ENCODE data around the gene PSMG3. TPM values are rescaled to one million over a fixed set of nuclear protein-coding genes. Genes with fewer than 3 reads are reported as not detected.

The PSMG3 gene
- total RNA-seq, 5 donors from 2014 or later (not counting 1 experiment from before 2014, with no cell fraction given) = 17.6 to 28.5 (median 20.6) TPM

DNA sequence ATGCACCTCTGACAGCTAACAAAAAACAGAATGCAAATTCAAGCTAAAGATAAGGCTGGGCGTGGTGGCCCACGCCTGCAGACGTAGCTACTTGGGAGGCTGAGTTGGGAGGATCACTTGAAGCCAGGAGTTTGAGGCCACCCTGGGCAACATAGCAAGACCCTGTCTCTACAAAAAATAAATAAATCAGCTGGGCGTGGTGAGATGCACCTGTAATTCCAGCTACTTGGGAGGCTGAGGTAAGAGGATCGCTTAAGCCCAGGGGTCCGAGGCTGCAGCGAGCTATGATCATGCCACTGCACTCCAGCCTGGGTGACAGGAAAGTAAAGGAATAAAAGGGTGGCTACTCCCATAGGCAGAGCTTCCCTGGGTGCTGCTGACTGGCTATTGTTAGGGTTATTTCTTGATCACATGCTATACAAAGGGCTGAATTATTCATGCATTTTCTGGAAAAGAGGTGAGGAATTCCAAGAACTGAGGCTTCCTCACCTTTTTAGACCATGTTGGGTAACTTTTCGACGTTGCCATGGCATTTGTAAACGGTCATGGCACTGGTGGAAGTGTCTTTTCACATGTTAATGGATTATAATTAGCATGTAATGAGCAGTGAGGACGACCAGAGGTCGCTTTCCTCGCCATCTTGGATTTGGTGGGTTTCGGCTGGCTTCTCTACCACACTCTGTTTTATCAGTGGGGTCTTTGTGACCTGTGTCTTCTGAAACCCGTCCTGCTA lies 6.9 kb upstream of the PSMG3 start:
- ATAC-seq (replicated peaks in 1 of 4) = no peak
- H3K9me3 Mint-ChIP-seq = no peaks in the 10 kb centered on the region
- H3K36me3 Mint-ChIP-seq = peaks cover 4% of the 10 kb centered on the region
- peaks cover 12 to 25% (median 17%) of the 10 kb centered on the region in 3 donors for H3K4me1 Mint-ChIP-seq
- no peak overlapping the region for H3K27ac Mint-ChIP-seq
- ChIA-PET POLR2A (no interaction called here), CTCF (no interaction called here)
- H3K27ac ChIP-seq (ENCODE audit: low read length) = no peak overlapping the region
- peaks cover 0 to 8% of the 10 kb centered on the region in 2 experiments for H3K4me1 ChIP-seq (ENCODE audit: control insufficient read depth in 1 of 2, extremely low read depth in 1 of 2, insufficient read depth in 2 of 2, low read length in 2 of 2)
- H3K27me3 ChIP-seq (replicated peaks in 1 of 2; ENCODE audit: control insufficient read depth in 2 of 2, extremely low read depth in 1 of 2, insufficient read depth in 2 of 2, low read length in 1 of 2) = no peaks in the 10 kb centered on the region
- H3K27me3 Mint-ChIP-seq = no peaks in the 10 kb centered on the region
- no peak overlapping the region for H3K4me3 ChIP-seq (ENCODE audit: control insufficient read depth in 1 of 2, extremely low read depth in 1 of 2, low read length in 1 of 2)
- H3K9me3 ChIP-seq = no peaks in the 10 kb centered on the region
- H3K36me3 ChIP-seq (ENCODE audit: control insufficient read depth in 2 of 2, extremely low read depth in 1 of 2, insufficient read depth in 1 of 2, low read length in 1 of 2) = no peaks in the 10 kb centered on the region
- no peak for DNase-seq
- H3K4me3 Mint-ChIP-seq = no peak overlapping the region
- 100% methylated on average over 4 of the region's 15 CpGs for WGBS (ENCODE audit: insufficient coverage)

GRCh38 chr7:1575809-1576208 lies 6.0 kb upstream of the PSMG3 start:
- Mint-ChIP-seq H3K27me3 (no peaks in the 10 kb centered on the region), H3K9me3 (no peaks in the 10 kb centered on the region), H3K4me1 (peaks cover 16 to 32% (median 24%) of the 10 kb centered on the region in 3 donors), H3K4me3 (no peak overlapping the region), H3K27ac (no peak overlapping the region), H3K36me3 (peaks cover 4% of the 10 kb centered on the region)
- 93% methylated on average over 6 of the region's 7 CpGs for WGBS (ENCODE audit: insufficient coverage)
- DNase-seq (no peak), ATAC-seq (replicated peaks in 1 of 4) (no peak)
- H3K9me3 ChIP-seq = no peaks in the 10 kb centered on the region
- no peak overlapping the region for H3K4me3 ChIP-seq (ENCODE audit: control insufficient read depth in 1 of 2, extremely low read depth in 1 of 2, low read length in 1 of 2)
- no peak overlapping the region for H3K27ac ChIP-seq (ENCODE audit: low read length)
- ChIA-PET CTCF (no interaction called here), POLR2A (no interaction called here)
- no peaks in the 10 kb centered on the region for H3K27me3 ChIP-seq (replicated peaks in 1 of 2; ENCODE audit: control insufficient read depth in 2 of 2, extremely low read depth in 1 of 2, insufficient read depth in 2 of 2, low read length in 1 of 2)
- peaks cover 0 to 15% of the 10 kb centered on the region in 2 experiments for H3K4me1 ChIP-seq (ENCODE audit: control insufficient read depth in 1 of 2, extremely low read depth in 1 of 2, insufficient read depth in 2 of 2, low read length in 2 of 2)
- H3K36me3 ChIP-seq (ENCODE audit: control insufficient read depth in 2 of 2, extremely low read depth in 1 of 2, insufficient read depth in 1 of 2, low read length in 1 of 2) = no peaks in the 10 kb centered on the region

DNA sequence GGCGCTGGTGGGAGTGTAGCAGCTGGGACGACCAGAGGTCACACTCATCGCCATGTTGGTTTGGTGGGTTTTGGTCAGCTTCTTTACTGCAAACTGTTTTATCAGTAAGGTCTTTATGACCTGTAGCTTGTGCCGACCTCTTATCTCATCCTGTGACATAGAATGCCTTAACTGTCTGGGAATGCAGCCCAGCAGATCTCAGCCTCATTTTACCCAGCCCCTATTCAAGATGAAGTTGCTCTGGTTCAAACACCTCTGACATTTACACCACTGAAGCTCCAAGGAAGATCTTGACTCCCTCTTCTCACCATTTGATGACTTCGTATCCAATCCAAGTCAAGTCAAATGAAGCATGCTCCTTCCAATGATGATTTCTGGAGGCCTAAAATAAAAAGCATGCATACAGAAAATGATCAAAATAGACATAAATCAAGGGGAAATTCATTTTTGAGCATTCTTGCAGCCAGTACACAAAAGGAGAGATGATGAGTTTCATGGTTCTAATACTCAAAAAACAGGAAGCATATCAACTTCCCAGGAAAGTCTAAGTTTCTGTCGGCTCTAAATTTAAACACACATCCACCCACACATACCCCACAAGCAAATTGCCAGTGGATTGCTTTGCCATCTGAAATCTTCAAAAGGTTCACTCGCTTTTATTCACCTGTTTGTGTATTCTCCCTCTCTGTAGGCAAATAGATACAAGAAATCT lies 2.4 kb upstream of the PSMG3 start:
- peaks cover 5% of the 10 kb centered on the region for H3K36me3 Mint-ChIP-seq
- H3K9me3 Mint-ChIP-seq = no peaks in the 10 kb centered on the region
- H3K27ac Mint-ChIP-seq = peak overlapping the region in 1 of 2 donors; percentile 30
- Histone ChIP-seq H3K9me3 (no peaks in the 10 kb centered on the region), H3K4me3 (ENCODE audit: control insufficient read depth in 1 of 2, extremely low read depth in 1 of 2, low read length in 1 of 2) (no peak overlapping the region), H3K4me1 (ENCODE audit: control insufficient read depth in 1 of 2, extremely low read depth in 1 of 2, insufficient read depth in 2 of 2, low read length in 2 of 2) (peaks cover 0 to 31% of the 10 kb centered on the region in 2 experiments), H3K27me3 (replicated peaks in 1 of 2; ENCODE audit: control insufficient read depth in 2 of 2, extremely low read depth in 1 of 2, insufficient read depth in 2 of 2, low read length in 1 of 2) (no peaks in the 10 kb centered on the region), H3K27ac (ENCODE audit: low read length) (no peak overlapping the region), H3K36me3 (ENCODE audit: control insufficient read depth in 2 of 2, extremely low read depth in 1 of 2, insufficient read depth in 1 of 2, low read length in 1 of 2) (peaks cover 0 to 4% of the 10 kb centered on the region in 2 donors)
- peak overlapping the region in 2 of 3 donors; percentile 83 to 87 for H3K4me3 Mint-ChIP-seq
- H3K4me1 Mint-ChIP-seq = peaks cover 24 to 37% (median 32%) of the 10 kb centered on the region in 3 donors
- WGBS (ENCODE audit: insufficient coverage) = 100% methylated on average over 3 of the region's 7 CpGs
- POLR2A ChIA-PET = no interaction called here
- ATAC-seq (replicated peaks in 1 of 4) = no peak
- no peak for DNase-seq
- no peaks in the 10 kb centered on the region for H3K27me3 Mint-ChIP-seq
- CTCF ChIA-PET = no interaction called here

DNA sequence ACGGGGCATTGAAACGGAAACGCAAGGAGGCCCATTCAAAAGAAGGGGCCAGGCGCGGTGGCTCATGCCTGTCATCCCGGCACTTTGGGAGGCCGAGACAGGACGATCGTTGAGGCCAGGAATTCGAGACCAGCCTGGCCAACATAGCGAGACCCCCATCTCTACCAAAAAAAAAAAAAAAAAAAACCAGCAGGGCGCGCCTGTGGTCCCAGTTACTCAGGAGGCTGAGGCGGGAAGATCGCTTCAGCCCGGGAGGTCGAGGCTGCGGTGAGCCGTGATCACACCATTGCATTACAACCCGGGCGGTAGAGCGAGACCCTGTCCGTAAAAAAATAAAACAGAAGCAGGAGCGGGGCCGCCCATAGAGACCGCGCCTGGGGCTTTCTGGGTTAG lies 396 bp downstream of the PSMG3 start:
- peak overlapping the region; percentile 71 to 83 for H3K4me3 ChIP-seq (ENCODE audit: control insufficient read depth in 1 of 2, extremely low read depth in 1 of 2, low read length in 1 of 2)
- H3K27me3 ChIP-seq (replicated peaks in 1 of 2; ENCODE audit: control insufficient read depth in 2 of 2, extremely low read depth in 1 of 2, insufficient read depth in 2 of 2, low read length in 1 of 2) = no peaks in the 10 kb centered on the region
- no peaks in the 10 kb centered on the region for H3K27me3 Mint-ChIP-seq
- DNase-seq = no peak
- H3K36me3 ChIP-seq (ENCODE audit: control insufficient read depth in 2 of 2, extremely low read depth in 1 of 2, insufficient read depth in 1 of 2, low read length in 1 of 2) = peaks cover 0 to 11% of the 10 kb centered on the region in 2 donors
- H3K4me1 ChIP-seq (ENCODE audit: control insufficient read depth in 1 of 2, extremely low read depth in 1 of 2, insufficient read depth in 2 of 2, low read length in 2 of 2) = peaks cover 0 to 31% of the 10 kb centered on the region in 2 experiments
- ChIA-PET CTCF (interaction anchor here (0.7 to 0.9 kb wide), 2 partner anchors 29 to 37 kb away, joined by 3 to 4 read pairs; no protein-coding TSS in a partner anchor), POLR2A (interaction anchor here in 1 of 2 donors (0.7 kb wide), 1 partner anchor 15 kb away, joined by 6 read pairs; no protein-coding TSS in a partner anchor)
- H3K4me1 Mint-ChIP-seq = peaks cover 29 to 38% (median 32%) of the 10 kb centered on the region in 3 donors
- H3K4me3 Mint-ChIP-seq = peak overlapping the region; percentile 75 to 87 (median 82)
- H3K27ac Mint-ChIP-seq = peak overlapping the region; percentile 82 to 86
- peak overlapping the region; percentile 70 for H3K27ac ChIP-seq (ENCODE audit: low read length)
- no peaks in the 10 kb centered on the region for H3K9me3 ChIP-seq
- ATAC-seq (replicated peaks in 1 of 4) = peak in 1 of 4 experiments; percentile 36
- no peaks in the 10 kb centered on the region for H3K9me3 Mint-ChIP-seq
- 9% methylated on average over 17 of the region's 27 CpGs for WGBS (ENCODE audit: insufficient coverage)
- H3K36me3 Mint-ChIP-seq = peaks cover 10% of the 10 kb centered on the region

- no peak for ATAC-seq (replicated peaks in 1 of 4)
Measured at GRCh38 chr7:1569016-1569415, 816 bp downstream of the PSMG3 start.

DNA sequence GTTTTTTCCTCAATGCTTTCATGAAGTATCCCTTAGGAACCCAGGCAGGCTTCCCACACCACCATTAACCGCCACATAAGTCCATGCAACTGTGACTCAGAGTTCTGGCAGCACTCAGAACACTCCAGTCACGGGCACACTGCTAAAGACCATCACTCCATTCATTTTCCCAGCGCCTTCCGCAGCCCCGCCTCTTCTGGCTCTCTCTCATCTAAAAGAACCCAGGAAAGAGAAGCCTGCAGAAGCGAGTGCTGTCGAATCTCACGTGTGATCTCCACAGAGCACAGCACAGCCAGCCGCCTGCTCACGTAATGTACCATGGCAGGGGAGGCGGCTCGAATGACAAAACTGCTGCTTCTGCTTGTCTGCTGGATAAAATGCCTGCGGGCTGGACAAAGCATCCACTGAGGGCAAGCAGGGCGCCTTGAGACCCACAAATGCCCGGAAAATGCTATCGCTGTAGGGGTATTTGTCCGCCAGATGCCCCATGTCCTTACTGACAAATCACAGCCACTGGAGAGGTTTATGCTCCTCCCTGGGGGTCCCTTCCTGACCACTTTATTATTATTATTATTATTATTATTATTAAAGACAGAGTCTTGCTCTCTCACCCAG lies 1.8 kb downstream of the PSMG3 start:
- 96% methylated on average over 13 of the region's 17 CpGs for WGBS (ENCODE audit: insufficient coverage)
- H3K36me3 ChIP-seq (ENCODE audit: control insufficient read depth in 2 of 2, extremely low read depth in 1 of 2, insufficient read depth in 1 of 2, low read length in 1 of 2) = peaks cover 3 to 11% of the 10 kb centered on the region in 2 donors
- ATAC-seq (replicated peaks in 1 of 4) (no peak), DNase-seq (no peak)
- ChIA-PET POLR2A (no interaction called here), CTCF (no interaction called here)
- H3K9me3 Mint-ChIP-seq = no peaks in the 10 kb centered on the region
- peak overlapping the region; percentile 22 to 39 (median 31) for H3K4me3 Mint-ChIP-seq
- H3K4me1 ChIP-seq (ENCODE audit: control insufficient read depth in 1 of 2, extremely low read depth in 1 of 2, insufficient read depth in 2 of 2, low read length in 2 of 2) = peaks cover 0 to 31% of the 10 kb centered on the region in 2 experiments
- H3K27ac ChIP-seq (ENCODE audit: low read length) = no peak overlapping the region
- H3K9me3 ChIP-seq = no peaks in the 10 kb centered on the region
- H3K27ac Mint-ChIP-seq = no peak overlapping the region
- H3K4me3 ChIP-seq (ENCODE audit: control insufficient read depth in 1 of 2, extremely low read depth in 1 of 2, low read length in 1 of 2) = no peak overlapping the region
- H3K36me3 Mint-ChIP-seq = peaks cover 8% of the 10 kb centered on the region
- H3K27me3 Mint-ChIP-seq = no peaks in the 10 kb centered on the region
- H3K27me3 ChIP-seq (replicated peaks in 1 of 2; ENCODE audit: control insufficient read depth in 2 of 2, extremely low read depth in 1 of 2, insufficient read depth in 2 of 2, low read length in 1 of 2) = no peaks in the 10 kb centered on the region
- peaks cover 29 to 36% (median 32%) of the 10 kb centered on the region in 3 donors for H3K4me1 Mint-ChIP-seq

More at GRCh38 chr7:1569016-1569415, 816 bp downstream of the PSMG3 start:
- CTCF ChIA-PET = interaction anchor here in 1 of 2 donors (0.7 kb wide), 1 partner anchor 29 kb away, joined by 3 read pairs; no protein-coding TSS in a partner anchor
- peaks cover 10% of the 10 kb centered on the region for H3K36me3 Mint-ChIP-seq
- H3K9me3 ChIP-seq = no peaks in the 10 kb centered on the region
- no peaks in the 10 kb centered on the region for H3K27me3 Mint-ChIP-seq
- peak overlapping the region; percentile 70 for H3K27ac ChIP-seq (ENCODE audit: low read length)
- peaks cover 0 to 31% of the 10 kb centered on the region in 2 experiments for H3K4me1 ChIP-seq (ENCODE audit: control insufficient read depth in 1 of 2, extremely low read depth in 1 of 2, insufficient read depth in 2 of 2, low read length in 2 of 2)
- peak in 18 of 35 experiments; percentile 16 to 53 (median 30) for DNase-seq
- POLR2A ChIA-PET = interaction anchor here in 1 of 2 donors (0.7 kb wide), 1 partner anchor 15 kb away, joined by 6 read pairs; no protein-coding TSS in a partner anchor
- peak overlapping the region; percentile 82 to 86 for H3K27ac Mint-ChIP-seq
- H3K9me3 Mint-ChIP-seq = no peaks in the 10 kb centered on the region
- H3K36me3 ChIP-seq (ENCODE audit: control insufficient read depth in 2 of 2, extremely low read depth in 1 of 2, insufficient read depth in 1 of 2, low read length in 1 of 2) = peaks cover 2 to 11% of the 10 kb centered on the region in 2 donors
- H3K27me3 ChIP-seq (replicated peaks in 1 of 2; ENCODE audit: control insufficient read depth in 2 of 2, extremely low read depth in 1 of 2, insufficient read depth in 2 of 2, low read length in 1 of 2) = no peaks in the 10 kb centered on the region
- H3K4me1 Mint-ChIP-seq = peaks cover 29 to 38% (median 32%) of the 10 kb centered on the region in 3 donors
- peak overlapping the region; percentile 71 to 83 for H3K4me3 ChIP-seq (ENCODE audit: control insufficient read depth in 1 of 2, extremely low read depth in 1 of 2, low read length in 1 of 2)
- H3K4me3 Mint-ChIP-seq = peak overlapping the region; percentile 75 to 87 (median 82)
- 40% methylated on average over 9 of the region's 13 CpGs for WGBS (ENCODE audit: insufficient coverage)
